Chondrocyte (in vitro differentiated cells): ENCODE data around the gene NARS2. TPM values are rescaled to one million over a fixed set of nuclear protein-coding genes. Genes with fewer than 3 reads are reported as not detected.

Experiments
- DNase-seq: peaks from one replicate; pipeline ENCODE4 v3.0.0; 2021; ENCODE audit warnings: mixed read lengths, low spot score
- H3K27ac Mint-ChIP-seq: one replicate; pipeline ENCODE4 v1.8.0; 2021; ENCODE audit warnings: mild to moderate bottlenecking, moderate library complexity, mixed read lengths; ENCODE audit not compliant: unreplicated experiment
- H3K27me3 Mint-ChIP-seq: 2 replicates; pipeline ENCODE4 v1.8.0; 2021; ENCODE audit warnings: low read depth, mixed read lengths
- H3K36me3 Mint-ChIP-seq: 2 replicates; pipeline ENCODE4 v1.8.0; 2021; ENCODE audit warnings: low read depth, mixed read lengths
- H3K4me1 Mint-ChIP-seq: 2 replicates; pipeline ENCODE4 v1.8.0; 2021; ENCODE audit warnings: low read depth, mild to moderate bottlenecking, mixed read lengths
- H3K4me3 Mint-ChIP-seq: one replicate; pipeline ENCODE4 v1.8.0; 2021; ENCODE audit warnings: mild to moderate bottlenecking, moderate library complexity, mixed read lengths; ENCODE audit not compliant: unreplicated experiment
- H3K9me3 Mint-ChIP-seq: 2 replicates; pipeline ENCODE4 v1.8.0; 2021; ENCODE audit warnings: low read depth, mixed read lengths
- CTCF ChIP-seq: fragments of 200-600 bp; sonication (generic); IDR thresholded peaks from 2 replicates; pipeline ENCODE4 v1.5.0; 2021; ENCODE audit warnings: antibody characterized with exemption, mild to moderate bottlenecking, moderate library complexity
- total RNA-seq: library from RNA; stranded (reverse); gene quantifications from 3 replicates; pipeline ENCODE4 v1.2.1, GENCODE V29; 2021

The NARS2 gene
- total RNA-seq, 1 donor from 2014 or later = 12.4 TPM

GRCh38 chr11:78414321-78415051 lies 160.2 kb downstream of the NARS2 start:
- H3K4me3 Mint-ChIP-seq = no peak overlapping the region
- no peaks in the 10 kb centered on the region for H3K27me3 Mint-ChIP-seq
- H3K9me3 Mint-ChIP-seq = peaks cover 4% of the 10 kb centered on the region
- DNase-seq = no peak
- peak; percentile 87 for TF ChIP-seq CTCF
- H3K36me3 Mint-ChIP-seq = peaks cover 2% of the 10 kb centered on the region
- peaks cover 23% of the 10 kb centered on the region for H3K4me1 Mint-ChIP-seq
- H3K27ac Mint-ChIP-seq = no peak overlapping the region

- Mint-ChIP-seq H3K4me3 (no peak overlapping the region), H3K36me3 (peaks cover 18% of the 10 kb centered on the region), H3K27me3 (no peaks in the 10 kb centered on the region), H3K4me1 (peaks cover 10% of the 10 kb centered on the region), H3K27ac (no peak overlapping the region), H3K9me3 (peaks cover 15% of the 10 kb centered on the region)
- DNase-seq = no peak
- no peak for TF ChIP-seq CTCF
Observed at GRCh38 chr11:78408619-78409018, 166.0 kb downstream of the NARS2 start.

DNA sequence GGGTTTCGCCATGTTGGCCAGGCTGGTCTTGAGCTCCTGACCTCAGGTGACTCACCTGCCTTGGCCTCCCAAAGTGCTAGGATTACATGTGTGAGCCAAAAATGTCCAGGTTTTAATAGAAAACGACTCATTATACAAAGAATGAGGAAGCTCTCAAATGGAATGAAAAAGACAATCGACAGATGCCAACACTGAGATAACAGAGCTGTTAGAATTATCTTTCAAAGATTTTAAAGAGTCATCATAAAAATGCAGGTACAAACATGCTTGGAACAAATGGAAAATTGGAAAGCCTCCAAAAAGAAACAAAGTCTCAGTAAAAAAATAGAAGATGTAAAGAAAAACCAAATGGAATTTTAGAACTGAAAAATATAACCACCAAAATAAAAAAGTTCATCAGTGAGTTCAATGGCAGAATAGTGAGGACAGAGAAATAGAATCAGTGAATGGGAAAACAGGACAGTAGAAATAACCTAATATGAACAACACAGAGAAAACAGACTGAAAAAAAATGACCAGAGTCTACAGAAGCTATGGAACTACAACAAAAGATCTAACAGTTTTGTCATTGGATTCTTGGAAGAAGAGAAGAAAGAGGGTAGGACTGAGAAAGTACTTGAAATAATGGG lies 168.0 kb downstream of the NARS2 start:
- H3K27ac Mint-ChIP-seq = no peak overlapping the region
- H3K27me3 Mint-ChIP-seq = no peaks in the 10 kb centered on the region
- DNase-seq = no peak
- TF ChIP-seq CTCF = no peak
- H3K4me1 Mint-ChIP-seq = peaks cover 13% of the 10 kb centered on the region
- H3K4me3 Mint-ChIP-seq = no peak overlapping the region
- H3K36me3 Mint-ChIP-seq = peaks cover 18% of the 10 kb centered on the region
- peaks cover 15% of the 10 kb centered on the region for H3K9me3 Mint-ChIP-seq

- Mint-ChIP-seq H3K36me3 (peaks cover 18% of the 10 kb centered on the region), H3K4me1 (peaks cover 13% of the 10 kb centered on the region), H3K27me3 (no peaks in the 10 kb centered on the region), H3K4me3 (no peak overlapping the region), H3K9me3 (peaks cover 15% of the 10 kb centered on the region), H3K27ac (no peak overlapping the region)
- no peak for TF ChIP-seq CTCF
- no peak for DNase-seq
Observed at GRCh38 chr11:78405805-78406204, 168.9 kb downstream of the NARS2 start.

DNA sequence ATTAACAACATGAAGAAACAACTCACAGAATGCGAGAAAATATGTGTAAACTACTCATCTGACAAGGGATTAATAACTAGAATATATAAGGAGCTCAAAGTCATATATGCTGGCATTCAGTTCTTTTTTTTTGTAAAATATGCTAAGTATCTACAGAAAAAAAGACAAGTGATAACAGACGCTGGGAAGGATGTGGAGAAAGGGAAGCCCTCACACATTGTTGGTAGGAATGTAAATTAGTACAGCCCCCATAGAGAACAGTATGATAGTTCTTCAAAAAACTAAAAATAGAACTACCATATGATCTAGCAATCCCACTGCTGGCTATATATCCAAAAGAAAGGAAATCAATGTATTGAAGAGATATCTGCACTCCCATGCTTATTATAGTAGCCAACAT lies 170.9 kb downstream of the NARS2 start:
- TF ChIP-seq CTCF = no peak
- Mint-ChIP-seq H3K27me3 (no peaks in the 10 kb centered on the region), H3K27ac (peak overlapping the region; percentile 66), H3K9me3 (peaks cover 8% of the 10 kb centered on the region), H3K4me3 (no peak overlapping the region), H3K4me1 (peaks cover 18% of the 10 kb centered on the region), H3K36me3 (peaks cover 15% of the 10 kb centered on the region)
- no peak for DNase-seq
